ENCODE measurements around the gene CALB2. TPM values are rescaled to one million over a fixed set of nuclear protein-coding genes. Genes with fewer than 3 reads are reported as not detected.

The CALB2 gene
- polyA plus RNA-seq, 1 donor from 2014 or later: 1.1 TPM

- Histone ChIP-seq H3K27ac (ENCODE audit: low read length) (no peak overlapping the region), H3K27me3 (ENCODE audit: insufficient read depth, low read depth, low read length) (no peaks in the 10 kb centered on the region), H3F3A (ENCODE audit: insufficient read depth, low read length, poor library complexity, severe bottlenecking) (no peaks in the 10 kb centered on the region), H3K9me2 (ENCODE audit: insufficient read depth, low read length) (no peaks in the 10 kb centered on the region), H2AFZ (ENCODE audit: low read depth, low read length) (no peak overlapping the region), H4K20me1 (ENCODE audit: insufficient read depth) (no peaks in the 10 kb centered on the region), H3K9ac (ENCODE audit: low read length) (no peak overlapping the region), H3K36me3 (ENCODE audit: insufficient read depth, low read length) (no peaks in the 10 kb centered on the region), H3K79me2 (replicated peaks; ENCODE audit: insufficient read depth, low read length) (no peaks in the 10 kb centered on the region), H3K4me2 (ENCODE audit: low read length) (no peak overlapping the region), H3K4me3 (ENCODE audit: low read length) (no peak overlapping the region), H3K9me3 (ENCODE audit: low read length) (no peaks in the 10 kb centered on the region)
- TF ChIP-seq EZH2 (IDR thresholded peaks at IDR 0.05; ENCODE audit: borderline replicate concordance, insufficient read depth, low read length, poor library complexity, severe bottlenecking) (no peak), REST (IDR thresholded peaks at IDR 0.05; ENCODE audit: borderline replicate concordance) (no peak), MXI1 (conservative IDR thresholded peaks at IDR 0.05; ENCODE audit: poor library complexity, severe bottlenecking) (no peak), POLR2AphosphoS5 (IDR thresholded peaks at IDR 0.05) (no peak), TAF1 (IDR thresholded peaks at IDR 0.05; ENCODE audit: low read depth) (no peak), RAD21 (conservative IDR thresholded peaks at IDR 0.05) (no peak)
- TF ChIP-seq, protein P1, sequence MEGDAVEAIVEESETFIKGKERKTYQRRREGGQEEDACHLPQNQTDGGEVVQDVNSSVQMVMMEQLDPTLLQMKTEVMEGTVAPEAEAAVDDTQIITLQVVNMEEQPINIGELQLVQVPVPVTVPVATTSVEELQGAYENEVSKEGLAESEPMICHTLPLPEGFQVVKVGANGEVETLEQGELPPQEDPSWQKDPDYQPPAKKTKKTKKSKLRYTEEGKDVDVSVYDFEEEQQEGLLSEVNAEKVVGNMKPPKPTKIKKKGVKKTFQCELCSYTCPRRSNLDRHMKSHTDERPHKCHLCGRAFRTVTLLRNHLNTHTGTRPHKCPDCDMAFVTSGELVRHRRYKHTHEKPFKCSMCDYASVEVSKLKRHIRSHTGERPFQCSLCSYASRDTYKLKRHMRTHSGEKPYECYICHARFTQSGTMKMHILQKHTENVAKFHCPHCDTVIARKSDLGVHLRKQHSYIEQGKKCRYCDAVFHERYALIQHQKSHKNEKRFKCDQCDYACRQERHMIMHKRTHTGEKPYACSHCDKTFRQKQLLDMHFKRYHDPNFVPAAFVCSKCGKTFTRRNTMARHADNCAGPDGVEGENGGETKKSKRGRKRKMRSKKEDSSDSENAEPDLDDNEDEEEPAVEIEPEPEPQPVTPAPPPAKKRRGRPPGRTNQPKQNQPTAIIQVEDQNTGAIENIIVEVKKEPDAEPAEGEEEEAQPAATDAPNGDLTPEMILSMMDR (IDR thresholded peaks at IDR 0.05; ENCODE audit: poor library complexity, severe bottlenecking): no peak
These were observed 51.6 kb downstream of the CALB2 start for GRCh38 chr16:71410146-71410545.

- no peaks in the 10 kb centered on the region for H4K20me1 ChIP-seq (ENCODE audit: insufficient read depth)
- no peaks in the 10 kb centered on the region for H3K9me3 ChIP-seq (ENCODE audit: low read length)
- H3K79me2 ChIP-seq (replicated peaks; ENCODE audit: insufficient read depth, low read length): no peaks in the 10 kb centered on the region
- H2AFZ ChIP-seq (ENCODE audit: low read depth, low read length): peak overlapping the region; percentile 19
- H3K9me2 ChIP-seq (ENCODE audit: insufficient read depth, low read length): no peaks in the 10 kb centered on the region
- peak overlapping the region; percentile 39 for H3K4me3 ChIP-seq (ENCODE audit: low read length)
- no peak for TF ChIP-seq REST (IDR thresholded peaks at IDR 0.05; ENCODE audit: borderline replicate concordance)
- peak; percentile 84 for TF ChIP-seq SMC3 (conservative IDR thresholded peaks at IDR 0.05; ENCODE audit: poor library complexity)
- TF ChIP-seq POLR2AphosphoS5 (IDR thresholded peaks at IDR 0.05): no peak
- no peak for TF ChIP-seq MXI1 (conservative IDR thresholded peaks at IDR 0.05; ENCODE audit: poor library complexity, severe bottlenecking)
- TF ChIP-seq, protein P1 (IDR thresholded peaks at IDR 0.05; ENCODE audit: poor library complexity, severe bottlenecking): peak; percentile 86
- TF ChIP-seq EP300 (conservative IDR thresholded peaks at IDR 0.05; ENCODE audit: poor library complexity, severe bottlenecking): no peak
- TF ChIP-seq EZH2 (IDR thresholded peaks at IDR 0.05; ENCODE audit: borderline replicate concordance, insufficient read depth, low read length, poor library complexity, severe bottlenecking): no peak
- no peak for TF ChIP-seq TAF1 (IDR thresholded peaks at IDR 0.05; ENCODE audit: low read depth)
- peak; percentile 75 for TF ChIP-seq RAD21 (conservative IDR thresholded peaks at IDR 0.05)
- H3K36me3 ChIP-seq (ENCODE audit: insufficient read depth, low read length): no peaks in the 10 kb centered on the region
- no peak overlapping the region for H3K27ac ChIP-seq (ENCODE audit: low read length)
- no peak overlapping the region for H3K4me2 ChIP-seq (ENCODE audit: low read length)
- H3K27me3 ChIP-seq (ENCODE audit: insufficient read depth, low read depth, low read length): no peaks in the 10 kb centered on the region
- no peak overlapping the region for H3K9ac ChIP-seq (ENCODE audit: low read length)
- H3F3A ChIP-seq (ENCODE audit: insufficient read depth, low read length, poor library complexity, severe bottlenecking): no peaks in the 10 kb centered on the region
These were observed 54.0 kb downstream of the CALB2 start for GRCh38 chr16:71412270-71413160.

Data from neural cell (in vitro differentiated cells).